RPMI8226 (cell line): Measurements from ENCODE around the gene TNFSF11.
"Not testable (repeated sequence)": the region's sequence is repeated elsewhere in the genome, so short reads cannot be mapped to it uniquely, and the experiment has no call there.

Experiments
- DNase-seq: peaks from one replicate; pipeline ENCODE4 v3.0.0-alpha.2; 2015

Gene TNFSF11

GRCh38 chr13:42574011-42574410, at the start of gene TNFSF11:
TNFSF11 (plus strand) TSS chr13:42574152; CDS start chr13:42574304, 152 bp downstream.
- DNase-seq, result no peak

GRCh38 chr13:42524487-42525034, 49.4 kb upstream of the TNFSF11 start:
- DNase-seq, result no peak

GRCh38 chr13:42525035-42525504, 48.9 kb upstream of the TNFSF11 start:
- DNase-seq, result no peak

- no peak for DNase-seq
Observed at GRCh38 chr13:42526276-42526675, 47.7 kb upstream of the TNFSF11 start.

- DNase-seq, result no peak
Observed at GRCh38 chr13:42526804-42527203, 47.1 kb upstream of the TNFSF11 start.

GRCh38 chr13:42532561-42533335, 41.2 kb upstream of the TNFSF11 start:
- no peak for DNase-seq

GRCh38 chr13:42533336-42533591, 40.7 kb upstream of the TNFSF11 start:
- DNase-seq, result no peak

GRCh38 chr13:42534785-42535184, 39.2 kb upstream of the TNFSF11 start:
- DNase-seq, result no peak

GRCh38 chr13:42538996-42539395, 35.0 kb upstream of the TNFSF11 start:
- no peak for DNase-seq

GRCh38 chr13:42539670-42540069, 34.3 kb upstream of the TNFSF11 start:
- no peak for DNase-seq

- DNase-seq, result no peak
Observed at GRCh38 chr13:42543215-42543797, 30.6 kb upstream of the TNFSF11 start.

GRCh38 chr13:42544246-42544926, 29.6 kb upstream of the TNFSF11 start:
- DNase-seq, result no peak

- no peak for DNase-seq
Observed at GRCh38 chr13:42545842-42546241, 28.1 kb upstream of the TNFSF11 start.

- DNase-seq, result no peak
Observed at GRCh38 chr13:42547612-42548011, 26.3 kb upstream of the TNFSF11 start.

GRCh38 chr13:42548731-42549551, 25.0 kb upstream of the TNFSF11 start:
- DNase-seq, result peak; percentile 5

GRCh38 chr13:42549552-42549936, 24.4 kb upstream of the TNFSF11 start:
- DNase-seq, result no peak

- DNase-seq, result no peak
Observed at GRCh38 chr13:42551611-42552010, 22.3 kb upstream of the TNFSF11 start.

- DNase-seq, result no peak
Observed at GRCh38 chr13:42553098-42554046, 20.6 kb upstream of the TNFSF11 start.

- no peak for DNase-seq
Observed at GRCh38 chr13:42559057-42559456, 14.9 kb upstream of the TNFSF11 start.

- DNase-seq, result not testable (repeated sequence)
Observed at GRCh38 chr13:42559573-42560218, 14.3 kb upstream of the TNFSF11 start.

GRCh38 chr13:42560320-42560719, 13.6 kb upstream of the TNFSF11 start:
- not testable (repeated sequence) for DNase-seq
